ENCODE results near the gene CNTN6.

Gene CNTN6

GRCh38 chr3:1179146-1179545, 86.3 kb downstream of the CNTN6 start:
- no peak for DNase-seq (ENCODE audit: low spot score)

GRCh38 chr3:1183320-1184048, 90.7 kb downstream of the CNTN6 start:
- DNase-seq (ENCODE audit: low spot score), result no peak

GRCh38 chr3:1190569-1190968, 97.7 kb downstream of the CNTN6 start:
- DNase-seq (ENCODE audit: low spot score), result no peak

- no peak for DNase-seq (ENCODE audit: low spot score)
Measured at GRCh38 chr3:1191026-1191425, 98.2 kb downstream of the CNTN6 start.

- DNase-seq (ENCODE audit: low spot score), result no peak
Measured at GRCh38 chr3:1195947-1196346, 103.1 kb downstream of the CNTN6 start.

- no peak for DNase-seq (ENCODE audit: low spot score)
Measured at GRCh38 chr3:1197051-1197450, 104.2 kb downstream of the CNTN6 start.

GRCh38 chr3:1200371-1200770, 107.5 kb downstream of the CNTN6 start:
- DNase-seq (ENCODE audit: low spot score), result no peak

GRCh38 chr3:1207904-1208303, 115.1 kb downstream of the CNTN6 start:
- DNase-seq (ENCODE audit: low spot score), result no peak

- DNase-seq (ENCODE audit: low spot score), result no peak
Measured at GRCh38 chr3:1214933-1215332, 122.1 kb downstream of the CNTN6 start.

- no peak for DNase-seq (ENCODE audit: low spot score)
Measured at GRCh38 chr3:1216856-1217255, 124.0 kb downstream of the CNTN6 start.

- no peak for DNase-seq (ENCODE audit: low spot score)
Measured at GRCh38 chr3:1227111-1227510, 134.3 kb downstream of the CNTN6 start.

GRCh38 chr3:1228289-1228688, 135.5 kb downstream of the CNTN6 start:
- DNase-seq (ENCODE audit: low spot score), result no peak

- DNase-seq (ENCODE audit: low spot score), result no peak
Measured at GRCh38 chr3:1230920-1231319, 138.1 kb downstream of the CNTN6 start.

- DNase-seq (ENCODE audit: low spot score), result no peak
Measured at GRCh38 chr3:1232276-1232675, 139.5 kb downstream of the CNTN6 start.

GRCh38 chr3:1235526-1236120, 142.8 kb downstream of the CNTN6 start:
- DNase-seq (ENCODE audit: low spot score), result no peak

- DNase-seq (ENCODE audit: low spot score), result no peak
Measured at GRCh38 chr3:1251282-1252060, 158.6 kb downstream of the CNTN6 start.

GRCh38 chr3:1252061-1252430, 159.2 kb downstream of the CNTN6 start:
- DNase-seq (ENCODE audit: low spot score), result no peak

- no peak for DNase-seq (ENCODE audit: low spot score)
Measured at GRCh38 chr3:1262246-1262645, 169.4 kb downstream of the CNTN6 start.

GRCh38 chr3:1263121-1263520, 170.3 kb downstream of the CNTN6 start:
- DNase-seq (ENCODE audit: low spot score), result no peak

- DNase-seq (ENCODE audit: low spot score), result no peak
Measured at GRCh38 chr3:1269808-1270207, 177.0 kb downstream of the CNTN6 start.

GRCh38 chr3:1272546-1273265, 179.9 kb downstream of the CNTN6 start:
- DNase-seq (ENCODE audit: low spot score), result no peak

- DNase-seq (ENCODE audit: low spot score), result no peak
Measured at GRCh38 chr3:1275495-1275894, 182.7 kb downstream of the CNTN6 start.

- no peak for DNase-seq (ENCODE audit: low spot score)
Measured at GRCh38 chr3:1287815-1288214, 195.0 kb downstream of the CNTN6 start.

All from left forelimb (tissue), 1 donor.